ENCODE results near the gene FOXP1. TPM values are rescaled to one million over a fixed set of nuclear protein-coding genes. Genes with fewer than 3 reads are reported as not detected.

FOXP1 gene
- total RNA-seq, 2 experiments from 2014 or later, result 493 to 508 TPM

- ChIA-PET CTCF (interaction anchor here (0.6 to 1.2 kb wide), 2 partner anchors 9 to 77 kb away, joined by 3 to 4 read pairs; no protein-coding TSS in a partner anchor), POLR2A (interaction anchor here (0.8 to 1.4 kb wide), 2 partner anchors 35 to 41 kb away, joined by 3 read pairs; no protein-coding TSS in a partner anchor)
- peaks cover 76% of the 10 kb centered on the region for H3K4me1 Mint-ChIP-seq (ENCODE audit: low read depth)
- no peaks in the 10 kb centered on the region for H3K9me3 Mint-ChIP-seq
- H3K9me3 ChIP-seq (ENCODE audit: control insufficient read depth in 1 of 2, insufficient read depth in 1 of 2, low read length in 2 of 2), result no peaks in the 10 kb centered on the region
- DNase-seq (no peak), ATAC-seq (ENCODE audit: poor library complexity) (peak; percentile 22)
- no peak overlapping the region for H3K4me3 ChIP-seq (ENCODE audit: low read length)
- H3K27me3 Mint-ChIP-seq, result no peaks in the 10 kb centered on the region
- peak overlapping the region; percentile 61 for H3K27ac Mint-ChIP-seq
- H3K4me3 Mint-ChIP-seq, result no peak overlapping the region
- H3K4me1 ChIP-seq (ENCODE audit: insufficient read depth, low read length), result peaks cover 39% of the 10 kb centered on the region
- H3K36me3 ChIP-seq (ENCODE audit: insufficient read depth, low read length), result peaks cover 28% of the 10 kb centered on the region
- no peak overlapping the region for H3K27ac ChIP-seq (ENCODE audit: low read depth in 1 of 2, low read length in 2 of 2)
- H3K36me3 Mint-ChIP-seq (ENCODE audit: low read depth), result peaks cover 71% of the 10 kb centered on the region
- intact Hi-C loops (cut with DNase I, micrococcal nuclease), result no loop called here
- H3K27me3 ChIP-seq (ENCODE audit: control insufficient read depth in 1 of 2, insufficient read depth in 2 of 2, low read length in 2 of 2), result no peaks in the 10 kb centered on the region
- TF ChIP-seq, protein P1, sequence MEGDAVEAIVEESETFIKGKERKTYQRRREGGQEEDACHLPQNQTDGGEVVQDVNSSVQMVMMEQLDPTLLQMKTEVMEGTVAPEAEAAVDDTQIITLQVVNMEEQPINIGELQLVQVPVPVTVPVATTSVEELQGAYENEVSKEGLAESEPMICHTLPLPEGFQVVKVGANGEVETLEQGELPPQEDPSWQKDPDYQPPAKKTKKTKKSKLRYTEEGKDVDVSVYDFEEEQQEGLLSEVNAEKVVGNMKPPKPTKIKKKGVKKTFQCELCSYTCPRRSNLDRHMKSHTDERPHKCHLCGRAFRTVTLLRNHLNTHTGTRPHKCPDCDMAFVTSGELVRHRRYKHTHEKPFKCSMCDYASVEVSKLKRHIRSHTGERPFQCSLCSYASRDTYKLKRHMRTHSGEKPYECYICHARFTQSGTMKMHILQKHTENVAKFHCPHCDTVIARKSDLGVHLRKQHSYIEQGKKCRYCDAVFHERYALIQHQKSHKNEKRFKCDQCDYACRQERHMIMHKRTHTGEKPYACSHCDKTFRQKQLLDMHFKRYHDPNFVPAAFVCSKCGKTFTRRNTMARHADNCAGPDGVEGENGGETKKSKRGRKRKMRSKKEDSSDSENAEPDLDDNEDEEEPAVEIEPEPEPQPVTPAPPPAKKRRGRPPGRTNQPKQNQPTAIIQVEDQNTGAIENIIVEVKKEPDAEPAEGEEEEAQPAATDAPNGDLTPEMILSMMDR (IDR thresholded peaks at IDR 0.05), result no peak
Measured at GRCh38 chr3:71356265-71356664, 227.3 kb downstream of the FOXP1 start.

GRCh38 chr3:71355862-71356261 is 227.7 kb downstream of the FOXP1 start:
- CTCF ChIA-PET, result interaction anchor here (1.2 kb wide), 1 partner anchor 9 kb away, joined by 3 read pairs; no protein-coding TSS in a partner anchor
- TF ChIP-seq, protein P1 (IDR thresholded peaks at IDR 0.05), result no peak
- Mint-ChIP-seq H3K4me3 (no peak overlapping the region), H3K36me3 (ENCODE audit: low read depth) (peaks cover 74% of the 10 kb centered on the region), H3K27ac (peak overlapping the region; percentile 61), H3K4me1 (ENCODE audit: low read depth) (peaks cover 76% of the 10 kb centered on the region), H3K27me3 (no peaks in the 10 kb centered on the region), H3K9me3 (no peaks in the 10 kb centered on the region)
- H3K27me3 ChIP-seq (ENCODE audit: control insufficient read depth in 1 of 2, insufficient read depth in 2 of 2, low read length in 2 of 2), result no peaks in the 10 kb centered on the region
- intact Hi-C loops (cut with DNase I, micrococcal nuclease), result no loop called here
- H3K27ac ChIP-seq (ENCODE audit: low read depth in 1 of 2, low read length in 2 of 2), result no peak overlapping the region
- H3K9me3 ChIP-seq (ENCODE audit: control insufficient read depth in 1 of 2, insufficient read depth in 1 of 2, low read length in 2 of 2), result no peaks in the 10 kb centered on the region
- H3K36me3 ChIP-seq (ENCODE audit: insufficient read depth, low read length), result peaks cover 30% of the 10 kb centered on the region
- ATAC-seq (ENCODE audit: poor library complexity), result peak; percentile 28
- POLR2A ChIA-PET, result interaction anchor here (1.4 kb wide), 1 partner anchor 36 kb away, joined by 3 read pairs; no protein-coding TSS in a partner anchor
- DNase-seq, result peak in 1 of 14 experiments; percentile 20
- peaks cover 35% of the 10 kb centered on the region for H3K4me1 ChIP-seq (ENCODE audit: insufficient read depth, low read length)
- H3K4me3 ChIP-seq (ENCODE audit: low read length), result no peak overlapping the region

DNA sequence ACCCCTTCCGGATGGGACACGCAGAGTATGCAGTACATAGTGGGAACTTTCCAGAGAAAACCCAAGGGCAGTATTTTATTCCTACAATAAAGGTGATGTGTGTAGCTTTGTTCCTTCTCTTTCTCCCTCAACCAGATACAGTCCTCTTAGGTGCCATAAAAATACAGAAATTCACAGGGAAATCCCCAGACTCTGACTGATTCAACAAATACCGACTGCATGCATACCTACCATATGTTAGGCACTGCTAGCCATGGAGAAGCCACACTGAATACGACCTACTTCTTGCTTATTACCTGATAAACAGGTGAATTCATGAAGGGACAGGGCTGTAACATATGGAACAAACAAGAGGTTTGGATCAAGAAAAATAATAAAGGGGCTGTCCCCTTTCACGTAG is 228.5 kb downstream of the FOXP1 start:
- intact Hi-C loops (cut with DNase I, micrococcal nuclease), result no loop called here
- TF ChIP-seq, protein P1 (IDR thresholded peaks at IDR 0.05), result no peak
- Histone ChIP-seq H3K4me3 (ENCODE audit: low read length) (no peak overlapping the region), H3K27me3 (ENCODE audit: control insufficient read depth in 1 of 2, insufficient read depth in 2 of 2, low read length in 2 of 2) (no peaks in the 10 kb centered on the region), H3K27ac (ENCODE audit: low read depth in 1 of 2, low read length in 2 of 2) (no peak overlapping the region), H3K36me3 (ENCODE audit: insufficient read depth, low read length) (peaks cover 35% of the 10 kb centered on the region), H3K9me3 (ENCODE audit: control insufficient read depth in 1 of 2, insufficient read depth in 1 of 2, low read length in 2 of 2) (no peaks in the 10 kb centered on the region), H3K4me1 (ENCODE audit: insufficient read depth, low read length) (peaks cover 30% of the 10 kb centered on the region)
- ChIA-PET POLR2A (no interaction called here), CTCF (interaction anchor here (1.2 kb wide), 1 partner anchor 12 kb away, joined by 3 read pairs; no protein-coding TSS in a partner anchor)
- Mint-ChIP-seq H3K27me3 (no peaks in the 10 kb centered on the region), H3K4me3 (no peak overlapping the region), H3K9me3 (no peaks in the 10 kb centered on the region), H3K4me1 (ENCODE audit: low read depth) (peaks cover 76% of the 10 kb centered on the region), H3K36me3 (ENCODE audit: low read depth) (peaks cover 71% of the 10 kb centered on the region), H3K27ac (peak overlapping the region; percentile 50)
- DNase-seq (no peak), ATAC-seq (ENCODE audit: poor library complexity) (no peak)
